ENCODE measurements around the gene PDCD11.

The PDCD11 gene

DNA sequence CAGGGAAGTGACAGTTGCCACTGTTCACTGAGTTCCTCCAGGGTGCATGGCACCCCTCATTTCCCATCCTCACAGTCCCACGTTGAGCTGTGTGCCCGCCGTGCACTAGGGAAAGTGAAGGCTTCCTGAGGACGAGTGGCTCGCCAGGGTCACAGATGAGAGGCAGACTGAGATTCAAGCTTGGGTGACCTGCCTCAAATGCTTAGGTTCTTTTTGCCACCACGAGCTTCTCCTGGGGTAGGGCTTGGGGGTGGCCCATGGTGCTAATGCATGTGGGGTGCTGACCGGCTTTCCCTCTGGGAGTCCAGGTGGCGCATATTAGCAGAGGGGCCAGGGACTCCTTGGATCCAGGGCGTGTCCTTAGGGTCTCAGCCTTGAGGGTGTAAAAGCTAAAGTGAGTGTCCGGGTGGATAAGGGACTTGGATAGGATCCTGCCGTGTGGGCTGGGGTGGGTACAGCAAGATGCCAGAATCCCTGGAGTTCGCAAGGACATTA, 53.8 kb downstream of the PDCD11 start:
- H3K27ac Mint-ChIP-seq: peak overlapping the region; percentile 47
- DNase-seq: no peak
- H3K4me3 Mint-ChIP-seq: no peak overlapping the region
- no peaks in the 10 kb centered on the region for H3K9me3 Mint-ChIP-seq
- peaks cover 31 to 55% of the 10 kb centered on the region in 2 donors for H3K36me3 Mint-ChIP-seq
- ATAC-seq (replicated peaks): no peak
- H3K27me3 Mint-ChIP-seq: peaks cover 15 to 18% of the 10 kb centered on the region in 2 donors
- H3K4me1 Mint-ChIP-seq: peaks cover 20 to 31% of the 10 kb centered on the region in 2 donors

DNA sequence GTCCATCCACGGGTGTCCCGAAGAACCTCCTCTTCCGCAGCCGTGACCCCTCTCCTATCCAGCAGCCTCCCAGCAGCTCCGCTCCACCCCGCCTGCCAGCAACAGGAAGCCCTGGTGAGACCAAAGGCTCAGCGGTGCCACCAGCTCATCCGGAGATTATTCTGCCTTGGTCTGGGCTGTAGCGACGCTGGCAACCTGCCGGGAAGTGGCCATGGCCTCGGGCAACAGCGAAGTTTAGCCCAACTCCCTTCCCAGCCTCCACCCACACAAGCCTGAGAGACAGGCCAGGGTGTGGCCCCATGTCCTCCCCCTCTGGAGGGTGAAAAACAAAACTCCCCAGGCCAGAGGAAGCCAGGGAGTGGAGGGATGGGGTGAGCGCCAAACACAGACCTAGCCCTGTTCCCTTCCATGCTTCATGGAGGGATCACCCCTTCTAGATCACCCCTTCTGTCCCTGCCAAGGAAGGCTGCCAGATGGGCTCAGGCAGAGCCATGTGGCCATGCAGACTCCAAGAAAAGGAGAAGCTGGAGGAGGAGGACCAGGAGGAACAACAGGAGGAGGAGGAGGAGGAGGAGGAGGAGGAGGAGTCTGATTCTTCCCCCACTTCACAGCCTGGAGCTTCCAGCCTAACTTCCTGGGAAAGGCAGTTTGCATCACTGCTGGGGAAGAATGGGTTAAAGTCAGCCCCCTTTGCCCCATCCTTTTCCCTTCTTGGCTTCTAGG, 54.8 kb downstream of the PDCD11 start:
- H3K4me1 Mint-ChIP-seq: peaks cover 20 to 31% of the 10 kb centered on the region in 2 donors
- H3K36me3 Mint-ChIP-seq: peaks cover 26 to 45% of the 10 kb centered on the region in 2 donors
- H3K27me3 Mint-ChIP-seq: peaks cover 15 to 18% of the 10 kb centered on the region in 2 donors
- peak overlapping the region; percentile 61 to 92 for H3K4me3 Mint-ChIP-seq
- no peaks in the 10 kb centered on the region for H3K9me3 Mint-ChIP-seq
- ATAC-seq (replicated peaks) (peak; percentile 17 to 30), DNase-seq (no peak)
- peak overlapping the region; percentile 52 for H3K27ac Mint-ChIP-seq

DNA sequence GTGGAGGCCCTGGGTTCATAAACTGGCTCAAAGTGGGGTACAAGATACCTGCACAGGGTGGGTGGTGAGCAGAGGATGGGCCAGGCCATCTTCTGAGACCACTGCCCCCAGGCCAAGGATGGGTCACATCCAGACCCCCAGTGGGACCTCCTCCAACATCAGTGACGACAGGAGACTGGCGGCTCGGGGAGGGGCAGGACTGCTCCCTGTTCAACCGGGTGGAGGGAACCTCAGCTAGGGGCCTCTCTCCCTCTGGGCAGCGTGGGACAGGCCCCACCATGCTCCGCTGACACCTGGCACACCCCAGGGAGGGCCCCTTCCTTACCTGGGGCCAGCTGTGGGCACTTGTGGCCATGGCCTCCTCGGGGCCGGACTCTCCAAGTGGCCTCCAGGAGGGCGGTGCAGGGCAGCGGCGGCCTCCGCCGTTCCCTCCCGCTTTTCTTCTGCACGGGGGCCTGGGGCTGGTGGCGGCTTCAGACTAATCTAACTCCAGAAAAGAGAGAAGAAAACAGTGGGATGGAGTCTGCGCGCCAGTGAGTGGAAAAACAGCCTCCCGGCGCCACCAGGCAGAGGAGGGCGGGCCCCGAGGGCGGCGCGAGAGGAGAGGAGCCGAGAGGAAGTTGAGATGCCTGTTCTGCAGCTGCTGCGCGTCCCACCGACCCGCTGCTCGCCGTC, 55.5 kb downstream of the PDCD11 start, which contains the start of gene CALHM2:
Gene CALHM2, minus strand, starts transcription at position 540 of the 675 bp plus-strand sequence. CDS start 2,429 bp downstream, outside the sequence.
- H3K4me3 Mint-ChIP-seq: peak within 1 kb of the TSS; percentile 87 to 92
- peaks cover 20 to 31% of the 10 kb centered on the region in 2 donors for H3K4me1 Mint-ChIP-seq
- DNase-seq: peak; percentile 43
- peak; percentile 84 to 85 for ATAC-seq (replicated peaks)
- H3K36me3 Mint-ChIP-seq: peaks cover 23 to 40% of the 10 kb centered on the region in 2 donors
- no peaks in the 10 kb centered on the region for H3K9me3 Mint-ChIP-seq
- H3K27me3 Mint-ChIP-seq: peaks cover 15 to 18% of the 10 kb centered on the region in 2 donors
- H3K27ac Mint-ChIP-seq: peak within 1 kb of the TSS; percentile 91

DNA sequence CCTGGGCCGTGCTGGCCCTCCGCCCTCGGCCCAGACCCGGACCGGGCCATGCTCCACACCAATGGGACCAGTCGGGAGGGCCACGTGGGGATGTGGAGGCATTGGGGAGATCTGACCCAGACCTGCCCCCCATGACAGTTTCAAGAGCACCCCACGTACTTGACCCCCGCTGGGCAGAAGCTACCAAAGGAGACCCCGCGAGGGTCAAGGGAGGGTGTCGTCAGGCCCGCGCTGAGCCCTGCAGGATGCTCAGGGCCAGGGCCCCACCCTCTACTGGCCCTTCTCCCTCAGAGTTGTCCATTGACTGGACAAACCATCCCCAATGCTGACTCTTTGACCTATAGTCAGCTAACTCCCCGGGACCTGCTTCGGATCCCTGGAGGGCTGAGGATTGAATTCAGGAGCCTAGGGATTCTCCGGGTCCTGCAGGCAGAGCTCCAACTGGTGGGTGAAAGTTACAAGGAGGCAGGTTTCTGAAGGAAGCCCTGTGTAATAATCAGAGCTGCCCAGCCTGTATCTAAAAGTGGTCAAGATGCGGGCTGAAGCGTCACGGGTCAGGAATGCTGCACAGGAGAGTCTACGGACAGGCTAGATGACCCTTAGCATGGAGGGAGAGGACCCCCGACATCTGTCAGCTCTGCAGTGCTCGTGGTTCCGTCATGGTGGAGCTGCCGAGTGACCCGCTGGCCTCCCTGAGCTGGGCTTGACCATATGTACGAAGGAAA, 56.2 kb downstream of the PDCD11 start:
- H3K27ac Mint-ChIP-seq: peak overlapping the region; percentile 91
- no peak for DNase-seq
- peaks cover 22 to 32% of the 10 kb centered on the region in 2 donors for H3K36me3 Mint-ChIP-seq
- no peak for ATAC-seq (replicated peaks)
- H3K9me3 Mint-ChIP-seq: no peaks in the 10 kb centered on the region
- H3K4me1 Mint-ChIP-seq: peaks cover 20 to 31% of the 10 kb centered on the region in 2 donors
- peaks cover 15 to 18% of the 10 kb centered on the region in 2 donors for H3K27me3 Mint-ChIP-seq
- peak overlapping the region; percentile 87 to 92 for H3K4me3 Mint-ChIP-seq

DNA sequence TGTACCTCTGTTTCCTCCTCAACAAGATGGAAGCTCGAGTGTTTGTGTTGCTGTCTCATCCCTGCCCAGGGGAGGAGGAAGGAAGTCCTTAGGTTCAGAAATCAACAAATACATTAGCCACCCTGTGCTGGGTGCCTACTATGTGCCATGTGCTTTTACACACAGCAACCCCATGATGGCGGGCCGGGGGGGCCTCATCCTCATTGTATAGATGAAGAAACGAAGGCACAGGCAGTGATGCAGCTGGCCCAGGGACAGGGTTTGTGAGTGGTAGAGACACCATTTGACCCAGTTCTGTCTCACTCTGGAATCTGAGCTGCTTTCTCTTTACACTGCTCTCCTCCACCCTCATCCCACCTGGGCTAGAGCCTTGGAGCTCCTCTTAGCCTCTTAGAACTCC, 57.6 kb downstream of the PDCD11 start:
- Mint-ChIP-seq H3K36me3 (peaks cover 14 to 22% of the 10 kb centered on the region in 2 donors), H3K4me3 (no peak overlapping the region), H3K27me3 (peaks cover 15 to 18% of the 10 kb centered on the region in 2 donors), H3K27ac (no peak overlapping the region), H3K9me3 (no peaks in the 10 kb centered on the region), H3K4me1 (peaks cover 20 to 29% of the 10 kb centered on the region in 2 donors)
- DNase-seq (no peak), ATAC-seq (replicated peaks) (no peak)

DNA sequence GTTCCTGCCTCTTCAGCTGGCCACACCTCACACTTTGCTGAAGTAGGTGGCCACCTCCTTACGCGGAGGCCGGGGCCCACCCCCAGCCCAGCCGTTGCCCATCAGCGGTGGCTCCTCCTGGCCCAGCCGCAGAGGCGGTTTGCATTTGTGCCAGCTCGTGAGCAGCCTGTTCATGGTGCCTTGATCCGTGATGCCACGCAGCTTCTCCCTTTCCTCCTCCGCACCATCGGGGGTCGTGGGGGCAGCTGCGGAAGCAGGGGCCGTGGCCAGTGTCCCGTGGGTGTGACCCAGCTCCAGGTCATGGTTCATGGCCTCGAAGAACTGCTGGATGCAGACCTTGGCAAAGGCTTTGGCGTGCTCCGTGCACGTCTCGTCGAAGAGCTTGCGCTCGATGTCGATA, 58.8 kb downstream of the PDCD11 start:
- Mint-ChIP-seq H3K36me3 (peaks cover 5 to 11% of the 10 kb centered on the region in 2 donors), H3K4me1 (peaks cover 20 to 21% of the 10 kb centered on the region in 2 donors), H3K9me3 (no peaks in the 10 kb centered on the region), H3K4me3 (no peak overlapping the region), H3K27ac (no peak overlapping the region), H3K27me3 (peaks cover 7 to 18% of the 10 kb centered on the region in 2 donors)
- ATAC-seq (replicated peaks) (no peak), DNase-seq (no peak)

DNA sequence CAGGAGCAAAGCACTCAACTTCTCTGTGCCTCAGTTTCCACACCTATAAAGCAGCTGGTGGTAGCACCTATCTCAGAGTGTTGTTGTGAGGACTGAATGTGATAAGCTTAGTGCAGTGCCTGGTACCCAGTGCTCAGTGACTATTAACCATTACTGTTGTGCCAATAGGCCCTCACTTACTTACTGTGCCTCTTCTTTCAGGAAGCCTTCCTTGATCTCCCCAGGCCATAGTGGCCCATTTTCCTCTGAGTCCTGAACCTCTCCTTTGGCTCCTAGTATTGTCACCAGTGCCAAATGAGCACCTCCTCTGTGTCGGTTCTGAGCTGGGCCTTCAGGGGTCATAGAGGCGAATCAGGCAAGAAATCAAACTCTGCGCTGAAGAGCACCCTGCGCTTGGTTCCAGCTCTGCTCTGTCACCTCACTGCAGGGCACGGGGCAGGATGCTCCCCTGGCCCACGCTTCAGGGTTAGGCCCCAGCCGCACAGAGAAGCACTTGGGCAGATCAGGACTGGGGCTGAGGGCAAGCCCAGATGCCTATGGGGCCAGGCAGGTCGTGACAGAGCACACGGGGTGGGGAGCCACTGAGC, 59.7 kb downstream of the PDCD11 start:
- peaks cover 13 to 15% of the 10 kb centered on the region in 2 donors for H3K4me1 Mint-ChIP-seq
- DNase-seq (no peak), ATAC-seq (replicated peaks) (no peak)
- H3K36me3 Mint-ChIP-seq: peaks cover 1 to 3% of the 10 kb centered on the region in 2 donors
- no peaks in the 10 kb centered on the region for H3K9me3 Mint-ChIP-seq
- peaks cover 7 to 18% of the 10 kb centered on the region in 2 donors for H3K27me3 Mint-ChIP-seq
- no peak overlapping the region for H3K4me3 Mint-ChIP-seq
- no peak overlapping the region for H3K27ac Mint-ChIP-seq

DNA sequence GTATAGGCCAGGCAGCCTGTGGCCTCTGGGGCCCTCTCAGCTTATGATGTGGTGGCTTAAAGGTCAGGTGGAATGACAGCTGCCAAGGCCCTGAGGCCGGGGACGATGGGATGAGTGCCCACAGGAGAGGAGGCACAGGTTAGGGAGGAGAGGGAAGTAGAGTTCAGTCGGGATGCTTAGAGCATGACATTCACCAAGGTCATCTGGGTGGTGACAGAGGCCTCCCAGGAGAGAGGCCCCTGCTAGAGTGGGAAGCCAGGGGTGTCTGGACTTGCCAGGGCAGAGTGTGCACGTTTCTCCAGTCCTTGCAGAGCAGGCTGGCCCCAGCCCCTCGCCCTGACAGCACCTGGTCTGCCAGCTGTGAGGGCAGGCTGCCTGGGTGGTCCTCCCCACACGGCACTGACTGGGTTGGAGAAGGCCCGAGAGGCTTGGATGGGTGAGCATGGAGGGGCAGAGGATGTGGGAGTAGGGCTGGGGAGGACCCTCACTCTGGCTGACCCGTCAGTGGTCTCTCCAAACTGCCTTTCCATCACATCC, 60.8 kb downstream of the PDCD11 start:
- peaks cover 4 to 18% of the 10 kb centered on the region in 2 donors for H3K27me3 Mint-ChIP-seq
- no peak overlapping the region for H3K4me3 Mint-ChIP-seq
- H3K9me3 Mint-ChIP-seq: no peaks in the 10 kb centered on the region
- no peak for DNase-seq
- ATAC-seq (replicated peaks): no peak
- peak overlapping the region; percentile 75 for H3K27ac Mint-ChIP-seq
- peaks cover 0 to 1% of the 10 kb centered on the region in 2 donors for H3K36me3 Mint-ChIP-seq
- H3K4me1 Mint-ChIP-seq: peaks cover 6 to 7% of the 10 kb centered on the region in 2 donors

DNA sequence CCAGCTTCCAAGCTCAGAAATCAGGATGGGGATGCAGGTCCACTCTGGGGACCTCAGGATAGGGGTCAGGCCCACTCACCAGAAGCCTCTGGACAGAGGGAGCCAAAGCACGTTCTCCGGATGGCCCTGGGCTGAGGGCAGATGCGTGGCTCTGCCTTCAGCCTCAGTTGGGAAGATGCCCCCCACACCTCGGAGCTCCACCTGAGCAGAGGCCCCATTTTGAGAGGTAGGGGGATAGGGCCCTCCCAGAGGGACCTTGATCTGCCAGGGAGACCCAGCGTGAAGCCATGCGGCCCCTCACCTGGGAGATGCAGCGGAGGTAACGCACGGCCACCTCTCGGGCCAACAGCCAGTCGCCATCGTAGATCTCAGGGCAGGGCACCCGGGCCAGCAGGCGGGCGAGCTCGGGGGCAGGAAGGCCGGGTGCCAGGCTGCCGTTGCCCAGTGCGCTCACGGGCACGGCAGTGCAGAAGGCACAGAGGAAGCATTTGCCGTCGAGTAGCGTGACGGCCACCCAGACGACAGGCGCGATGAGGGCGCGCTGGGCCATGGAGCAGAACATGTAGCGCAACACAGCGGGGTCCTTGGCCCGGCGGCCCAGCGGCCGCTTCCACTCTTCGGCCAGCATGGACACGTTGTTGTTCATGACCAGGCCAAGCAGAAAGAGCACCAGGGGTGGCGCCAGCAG, 61.6 kb downstream of the PDCD11 start:
- H3K4me3 Mint-ChIP-seq: no peak overlapping the region

DNA sequence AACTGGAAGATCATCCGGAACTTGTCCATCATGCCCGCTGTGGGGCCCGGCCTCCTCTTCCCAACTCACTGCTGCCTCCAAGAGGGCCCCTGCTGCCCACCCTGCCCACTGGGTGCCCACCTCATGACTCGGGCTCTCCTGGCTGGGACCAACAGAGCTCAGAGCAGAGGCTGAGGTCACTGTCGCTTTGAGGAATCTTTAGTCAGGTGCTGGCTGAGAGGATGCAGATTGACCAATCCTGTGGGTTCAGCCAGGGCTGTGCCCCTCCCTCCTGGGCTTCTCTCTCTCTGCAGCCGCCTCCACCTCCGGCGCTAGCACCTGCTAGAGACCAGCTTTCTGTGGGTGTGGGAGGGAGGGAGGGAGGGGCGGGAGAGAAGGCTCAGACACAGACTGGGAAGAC, 62.3 kb downstream of the PDCD11 start, which contains the start of gene CALHM1:
Gene CALHM1, minus strand, starts transcription at position 181 of the 400 bp plus-strand sequence. Its CDS starts 149 bp downstream, at position 32.
- H3K27me3 Mint-ChIP-seq: peaks cover under 1 to 6% of the 10 kb centered on the region in 2 donors
- H3K4me1 Mint-ChIP-seq: peaks cover 0 to 1% of the 10 kb centered on the region in 2 donors
- ATAC-seq (replicated peaks) (peak; percentile 63 to 79), DNase-seq (no peak)
- no peak within 1 kb of the TSS for H3K27ac Mint-ChIP-seq
- H3K36me3 Mint-ChIP-seq: no peaks in the 10 kb centered on the region
- no peak within 1 kb of the TSS for H3K4me3 Mint-ChIP-seq
- H3K9me3 Mint-ChIP-seq: no peaks in the 10 kb centered on the region

More for the DNA sequence above, 61.6 kb downstream of the PDCD11 start:
- no peak for ATAC-seq (replicated peaks)
- Mint-ChIP-seq H3K27me3 (peaks cover 4 to 13% of the 10 kb centered on the region in 2 donors), H3K4me1 (peaks cover 0 to 1% of the 10 kb centered on the region in 2 donors), H3K36me3 (peaks cover 0 to 1% of the 10 kb centered on the region in 2 donors), H3K27ac (no peak overlapping the region), H3K9me3 (no peaks in the 10 kb centered on the region)
- DNase-seq: no peak

DNA sequence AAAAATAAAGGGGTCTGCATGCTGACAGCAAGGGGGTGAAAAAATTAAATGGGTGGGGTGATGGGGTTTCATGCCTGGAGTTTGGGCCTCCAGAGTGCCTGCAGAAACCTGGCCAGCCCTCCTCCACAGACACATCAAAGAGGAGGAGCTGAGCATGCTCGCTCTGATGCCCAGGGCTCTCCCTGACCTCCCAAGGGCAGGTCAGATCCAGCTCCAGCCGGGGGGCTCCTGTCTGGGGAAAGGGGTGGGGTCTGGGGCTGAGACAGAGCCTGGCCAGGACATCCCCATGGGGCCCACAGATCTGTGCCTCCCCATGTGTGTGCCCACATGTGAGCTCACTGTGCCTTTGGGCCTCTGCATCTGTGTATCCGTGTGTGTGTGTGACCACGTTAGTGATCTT, 63.2 kb downstream of the PDCD11 start:
- no peak for ATAC-seq (replicated peaks)
- H3K9me3 Mint-ChIP-seq: no peaks in the 10 kb centered on the region
- peaks cover 0 to 2% of the 10 kb centered on the region in 2 donors for H3K27me3 Mint-ChIP-seq
- H3K27ac Mint-ChIP-seq: no peak overlapping the region
- no peaks in the 10 kb centered on the region for H3K36me3 Mint-ChIP-seq
- H3K4me1 Mint-ChIP-seq: peaks cover 0 to 1% of the 10 kb centered on the region in 2 donors
- no peak for DNase-seq
- no peak overlapping the region for H3K4me3 Mint-ChIP-seq

DNA sequence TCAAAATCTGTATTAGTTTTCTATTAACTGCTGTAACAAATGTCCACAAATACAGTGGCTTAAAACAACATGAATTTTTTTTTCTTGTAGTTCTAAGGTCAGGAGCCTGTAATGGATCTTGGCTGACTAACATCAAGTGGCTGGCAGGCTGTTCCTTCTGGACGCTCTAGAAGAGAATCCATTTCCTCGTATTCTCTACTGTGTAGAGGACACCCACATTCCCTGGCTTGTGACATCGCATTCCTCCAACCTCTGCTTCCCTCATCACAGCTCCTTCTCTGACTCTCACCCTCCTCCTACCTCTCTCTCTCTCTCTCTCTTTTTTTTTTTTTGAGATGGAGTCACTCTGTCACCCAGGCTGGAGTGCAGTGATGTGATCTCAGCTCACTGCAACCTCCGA, 67.1 kb downstream of the PDCD11 start:
- Mint-ChIP-seq H3K27ac (no peak overlapping the region), H3K27me3 (no peaks in the 10 kb centered on the region)

More for the DNA sequence above, 67.1 kb downstream of the PDCD11 start:
- DNase-seq (no peak), ATAC-seq (replicated peaks) (no peak)
- Mint-ChIP-seq H3K36me3 (no peaks in the 10 kb centered on the region), H3K9me3 (no peaks in the 10 kb centered on the region), H3K4me1 (peaks cover 17 to 21% of the 10 kb centered on the region in 2 donors), H3K4me3 (no peak overlapping the region)
